Left ventricle myocardium inferior (tissue), 1 donor: Measurements from ENCODE around the gene RTCB. TPM values are rescaled to one million over a fixed set of nuclear protein-coding genes. Genes with fewer than 3 reads are reported as not detected.

Source experiments
- DNase-seq: peaks from one replicate; pipeline ENCODE4 v3.0.0-alpha.2; 2020
- H3K27ac ChIP-seq: fragments of 200-600 bp; replicated peaks from 2 replicates; pipeline ENCODE4 v1.8.0; 2021
- H3K27me3 ChIP-seq: fragments of 200-600 bp; 2 replicates; pipeline ENCODE4 v1.8.0; 2021; ENCODE audit warnings: low read depth
- H3K36me3 ChIP-seq: fragments of 200-600 bp; 2 replicates; pipeline ENCODE4 v1.8.0; 2021
- H3K4me1 ChIP-seq: fragments of 200-600 bp; 2 replicates; pipeline ENCODE4 v1.8.0; 2021
- H3K4me3 ChIP-seq: fragments of 200-600 bp; 2 replicates; pipeline ENCODE4 v1.8.0; 2021; ENCODE audit warnings: mild to moderate bottlenecking, moderate library complexity
- H3K9me3 ChIP-seq: fragments of 200-600 bp; replicated peaks from 2 replicates; pipeline ENCODE4 v1.8.0; 2021
- intact Hi-C: fragments of 100-400 bp; cut with micrococcal nuclease; formaldehyde crosslinking; loops from one replicate; pipeline ENCODE4 v1.11.0; 2022
- total RNA-seq: library from RNA; stranded (reverse); fragmentation: NEBNext Ultra II Directional; extraction: Animal tissue kit (Norgen Biotek cat#: 25700); gene quantifications from one replicate; pipeline ENCODE4 v1.2.1, GENCODE V29; 2021
- TF ChIP-seq, protein P1 (sequence below): fragments of 200-600 bp; IDR thresholded peaks from 2 replicates; pipeline ENCODE4 v1.8.0; 2021; ENCODE audit warnings: antibody characterized with exemption, mild to moderate bottlenecking, borderline replicate concordance
- donor health status: DM: no; HTN: yes; CAD: no; lungs with severe emphysema.

RTCB gene
- total RNA-seq, 1 donor from 2014 or later = 44.5 TPM

DNA sequence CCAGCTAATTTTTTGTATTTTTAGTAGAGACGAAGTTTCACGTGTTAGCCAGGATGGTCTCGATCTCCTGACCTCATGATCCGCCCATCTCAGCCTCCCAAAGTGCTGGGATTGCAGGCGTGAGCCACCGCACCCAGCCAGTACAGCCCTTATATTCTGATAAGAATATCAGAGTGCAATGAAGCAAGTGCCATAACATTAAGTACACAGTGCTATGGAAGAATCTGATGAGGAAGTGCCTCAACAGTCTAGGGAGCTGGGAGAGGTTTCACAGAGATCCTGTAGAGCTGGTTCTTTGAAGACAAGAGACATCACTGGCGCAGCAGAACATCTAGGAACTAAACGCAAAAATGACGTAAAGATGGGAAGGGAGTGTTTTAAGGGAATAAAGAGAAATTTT is 2.1 kb downstream of the RTCB start:
- TF ChIP-seq, protein P1, sequence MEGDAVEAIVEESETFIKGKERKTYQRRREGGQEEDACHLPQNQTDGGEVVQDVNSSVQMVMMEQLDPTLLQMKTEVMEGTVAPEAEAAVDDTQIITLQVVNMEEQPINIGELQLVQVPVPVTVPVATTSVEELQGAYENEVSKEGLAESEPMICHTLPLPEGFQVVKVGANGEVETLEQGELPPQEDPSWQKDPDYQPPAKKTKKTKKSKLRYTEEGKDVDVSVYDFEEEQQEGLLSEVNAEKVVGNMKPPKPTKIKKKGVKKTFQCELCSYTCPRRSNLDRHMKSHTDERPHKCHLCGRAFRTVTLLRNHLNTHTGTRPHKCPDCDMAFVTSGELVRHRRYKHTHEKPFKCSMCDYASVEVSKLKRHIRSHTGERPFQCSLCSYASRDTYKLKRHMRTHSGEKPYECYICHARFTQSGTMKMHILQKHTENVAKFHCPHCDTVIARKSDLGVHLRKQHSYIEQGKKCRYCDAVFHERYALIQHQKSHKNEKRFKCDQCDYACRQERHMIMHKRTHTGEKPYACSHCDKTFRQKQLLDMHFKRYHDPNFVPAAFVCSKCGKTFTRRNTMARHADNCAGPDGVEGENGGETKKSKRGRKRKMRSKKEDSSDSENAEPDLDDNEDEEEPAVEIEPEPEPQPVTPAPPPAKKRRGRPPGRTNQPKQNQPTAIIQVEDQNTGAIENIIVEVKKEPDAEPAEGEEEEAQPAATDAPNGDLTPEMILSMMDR = no peak
- peak overlapping the region; percentile 98 for H3K4me3 ChIP-seq

DNA sequence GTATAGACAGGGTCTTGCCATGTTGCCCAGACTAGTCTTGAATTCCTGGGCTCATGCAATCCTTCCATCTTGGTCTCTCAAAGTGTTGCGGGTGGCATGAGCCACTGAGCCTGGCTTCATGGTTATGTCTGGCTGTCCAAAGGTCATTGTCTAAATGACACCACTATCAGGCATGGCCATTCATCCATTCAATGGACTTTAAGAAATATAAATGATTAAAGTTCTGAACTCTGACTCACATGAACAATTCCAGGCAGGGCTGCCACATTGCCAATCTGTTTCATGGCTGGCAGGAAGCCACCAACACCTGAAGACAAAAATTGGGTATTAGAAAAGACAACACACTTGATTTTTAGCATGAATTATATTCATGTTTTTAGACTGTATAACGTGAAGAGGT is 4.1 kb downstream of the RTCB start:
- no peak overlapping the region for H3K4me3 ChIP-seq
- intact Hi-C loops = no loop called here
- H3K9me3 ChIP-seq = no peaks in the 10 kb centered on the region
- TF ChIP-seq, protein P1 = no peak
- no peak for DNase-seq
- peaks cover 56% of the 10 kb centered on the region for H3K36me3 ChIP-seq
- H3K27me3 ChIP-seq = no peaks in the 10 kb centered on the region
- no peak overlapping the region for H3K27ac ChIP-seq
- H3K4me1 ChIP-seq = peaks cover 45% of the 10 kb centered on the region

More for the DNA sequence above, 2.1 kb downstream of the RTCB start:
- Histone ChIP-seq H3K27ac (no peak overlapping the region), H3K36me3 (peaks cover 36% of the 10 kb centered on the region), H3K4me1 (peaks cover 46% of the 10 kb centered on the region), H3K27me3 (no peaks in the 10 kb centered on the region), H3K9me3 (no peaks in the 10 kb centered on the region)
- no peak for DNase-seq
- intact Hi-C loops = no loop called here

DNA sequence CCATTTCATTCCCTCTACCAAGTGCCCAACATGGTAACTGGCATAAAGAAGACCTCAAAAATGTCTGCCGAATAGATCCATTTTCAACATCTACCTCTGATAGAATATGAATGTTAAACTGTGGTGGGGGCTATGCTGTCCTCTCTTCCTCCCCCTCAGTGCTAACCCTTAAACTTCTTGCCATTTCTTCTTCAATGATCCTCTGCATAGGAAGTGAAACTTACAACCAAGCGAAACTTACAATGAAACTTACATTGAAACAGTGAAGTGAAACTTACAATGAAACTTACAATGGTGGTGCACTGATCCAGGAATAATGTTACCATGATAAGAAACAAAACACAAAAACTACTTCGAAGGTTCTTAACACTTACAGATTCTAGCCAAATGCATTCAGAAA is 4.7 kb downstream of the RTCB start:
- Histone ChIP-seq H3K4me1 (peaks cover 39% of the 10 kb centered on the region), H3K9me3 (no peaks in the 10 kb centered on the region), H3K36me3 (peaks cover 63% of the 10 kb centered on the region), H3K27me3 (no peaks in the 10 kb centered on the region), H3K27ac (no peak overlapping the region), H3K4me3 (no peak overlapping the region)
- TF ChIP-seq, protein P1 = no peak
- intact Hi-C loops = no loop called here
- no peak for DNase-seq

DNA sequence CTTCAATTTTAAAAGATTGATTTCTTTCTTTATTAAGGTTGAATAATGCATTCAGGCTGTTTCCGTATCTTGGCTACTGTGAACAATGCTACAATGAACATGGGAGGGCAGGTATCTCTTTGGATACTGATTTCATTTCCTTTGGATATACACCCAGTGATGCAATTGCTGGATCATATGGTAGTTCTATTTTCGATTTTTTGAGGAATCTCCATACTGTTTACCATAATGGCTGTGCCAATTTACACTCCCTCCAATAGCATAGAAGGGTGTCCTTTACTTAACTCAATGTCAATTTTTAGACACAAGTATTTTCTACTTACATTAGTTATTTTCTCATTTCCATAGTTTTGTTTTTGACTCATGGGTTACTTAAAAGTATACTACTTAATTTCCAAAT is 8.0 kb downstream of the RTCB start:
- Histone ChIP-seq H3K27ac (no peak overlapping the region), H3K9me3 (no peaks in the 10 kb centered on the region), H3K4me3 (no peak overlapping the region), H3K4me1 (peaks cover 8% of the 10 kb centered on the region), H3K36me3 (peaks cover 96% of the 10 kb centered on the region), H3K27me3 (no peaks in the 10 kb centered on the region)
- DNase-seq = no peak
- intact Hi-C loops = no loop called here
- TF ChIP-seq, protein P1 = no peak

DNA sequence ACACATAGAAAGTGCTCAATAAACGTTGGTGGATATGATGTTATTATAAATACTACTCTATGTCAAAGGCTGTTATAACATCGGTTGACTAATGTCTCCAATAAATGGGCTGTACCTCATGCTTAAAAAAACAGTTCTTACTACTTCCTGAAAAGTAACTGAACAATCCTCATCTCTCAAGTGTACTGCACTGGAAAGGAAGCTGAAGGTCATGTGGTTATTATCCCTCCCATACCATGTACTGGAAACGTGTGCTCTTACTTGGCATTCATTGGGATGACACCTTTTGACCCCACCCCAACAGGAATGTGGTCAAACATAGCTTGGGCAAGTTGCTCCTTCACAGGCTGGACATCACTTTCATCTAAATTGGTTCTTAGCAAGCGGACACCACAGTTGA is 10.6 kb downstream of the RTCB start:
- intact Hi-C loops = no loop called here
- Histone ChIP-seq H3K4me1 (no peaks in the 10 kb centered on the region), H3K4me3 (no peak overlapping the region), H3K27me3 (no peaks in the 10 kb centered on the region), H3K27ac (no peak overlapping the region), H3K9me3 (no peaks in the 10 kb centered on the region), H3K36me3 (peaks cover 100% of the 10 kb centered on the region)
- TF ChIP-seq, protein P1 = no peak
- no peak for DNase-seq

DNA sequence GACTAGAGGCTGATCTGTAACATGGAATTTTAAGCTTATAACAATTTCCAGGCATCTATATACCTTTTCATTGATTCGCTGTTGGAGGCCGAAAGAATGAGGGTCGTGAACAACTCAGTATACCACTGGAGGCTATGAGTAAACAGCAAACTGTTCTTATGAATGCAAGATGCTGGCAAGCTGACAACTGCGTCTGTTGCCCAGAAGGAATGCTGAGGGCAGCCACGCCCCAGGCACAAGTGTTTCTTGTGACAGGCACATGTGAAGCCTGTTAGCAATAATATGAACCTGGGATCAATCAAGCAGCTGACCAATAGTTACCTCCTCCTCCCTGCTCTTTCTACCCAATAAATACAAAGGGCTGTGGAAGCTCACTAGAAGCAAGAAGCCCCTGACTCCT is 15.3 kb downstream of the RTCB start:
- Histone ChIP-seq H3K27me3 (no peaks in the 10 kb centered on the region), H3K9me3 (no peaks in the 10 kb centered on the region), H3K36me3 (peaks cover 100% of the 10 kb centered on the region), H3K4me1 (no peaks in the 10 kb centered on the region), H3K4me3 (no peak overlapping the region), H3K27ac (no peak overlapping the region)
- intact Hi-C loops = no loop called here
- TF ChIP-seq, protein P1 = no peak
- no peak for DNase-seq
